CD4-positive, alpha-beta T cell (primary cell): ENCODE results near the gene AMPH. TPM values are rescaled to one million over a fixed set of nuclear protein-coding genes. Genes with fewer than 3 reads are reported as not detected.

Experiments used
- ATAC-seq: fragments of 200-7000 bp; cut with Tn5 transposase; one replicate; pipeline ENCODE4 v1.10.0; 2022; ENCODE audit warnings: mild to moderate bottlenecking; ENCODE audit not compliant: poor library complexity
- CTCF ChIA-PET: fragments of 350-600 bp; sonication (Branson Sonifier 250); formaldehyde crosslinking; loops from one replicate; lab custom pipeline; 2021; ENCODE audit warnings: antibody characterized with exemption, inconsistent platforms; lab: Charles Lee
- POLR2A ChIA-PET: fragments of 350-600 bp; sonication (Branson Sonifier 250); formaldehyde crosslinking; loops from one replicate; lab custom pipeline; 2021; ENCODE audit warnings: antibody characterized with exemption, inconsistent platforms; lab: Charles Lee
- DNase-seq, 14 experiments: peaks; one replicate each; pipeline ENCODE4 v3.0.0-alpha.2; 2013 to 2020; ENCODE audit warnings: mixed read lengths in 2 of 14
- H3K27ac ChIP-seq, 2 donors: one replicate each; pipeline versions ENCODE4 v1.5.1 to v1.7.0; 2013; ENCODE audit warnings: low read length in 2 of 2, low read depth in 1 of 2, mild to moderate bottlenecking in 1 of 2
- H3K27me3 ChIP-seq, 2 experiments: 1 replicate in 1 of 2; 2 replicates in 1 of 2; pipeline versions ENCODE4 v1.6.1 to v1.7.0; 2013; ENCODE audit warnings: low read length in 2 of 2, control low read depth in 1 of 2, mild to moderate bottlenecking in 1 of 2, moderate library complexity in 1 of 2; ENCODE audit not compliant: insufficient read depth in 2 of 2, control insufficient read depth in 1 of 2
- H3K36me3 ChIP-seq: one replicate; pipeline ENCODE4 v1.6.1; 2013; ENCODE audit warnings: low read length, control low read depth; ENCODE audit not compliant: insufficient read depth
- H3K4me1 ChIP-seq: one replicate; pipeline ENCODE4 v1.6.1; 2013; ENCODE audit warnings: low read length, control low read depth; ENCODE audit not compliant: insufficient read depth
- H3K4me3 ChIP-seq: one replicate; pipeline ENCODE4 v1.5.1; 2013; ENCODE audit warnings: mild to moderate bottlenecking, low read length, moderate library complexity
- H3K9me3 ChIP-seq, 2 experiments: 1 replicate in 1 of 2; 2 replicates in 1 of 2; pipeline versions ENCODE4 v1.6.1 to v1.7.0; 2013; ENCODE audit warnings: low read length in 2 of 2, mild to moderate bottlenecking in 2 of 2, control low read depth in 1 of 2, moderate library complexity in 1 of 2; ENCODE audit not compliant: control insufficient read depth in 1 of 2, insufficient read depth in 1 of 2
- H3K27ac Mint-ChIP-seq: one replicate; pipeline ENCODE4 v1.8.0; 2020; ENCODE audit warnings: mixed read lengths
- H3K27me3 Mint-ChIP-seq: one replicate; pipeline ENCODE4 v1.8.0; 2021; ENCODE audit warnings: mixed read lengths
- H3K36me3 Mint-ChIP-seq: one replicate; pipeline ENCODE4 v1.8.0; 2021; ENCODE audit warnings: low read depth, mixed read lengths
- H3K4me1 Mint-ChIP-seq: one replicate; pipeline ENCODE4 v1.8.0; 2021; ENCODE audit warnings: low read depth, mixed read lengths
- H3K4me3 Mint-ChIP-seq: one replicate; pipeline ENCODE4 v1.8.0; 2020; ENCODE audit warnings: mild to moderate bottlenecking, mixed read lengths
- H3K9me3 Mint-ChIP-seq: one replicate; pipeline ENCODE4 v1.8.0; 2020; ENCODE audit warnings: mixed read lengths
- CTCF ChIP-seq: fragments of 200-600 bp; IDR thresholded peaks from one replicate; pipeline ENCODE4 v1.8.0; 2022; ENCODE audit warnings: antibody characterized with exemption, mild to moderate bottlenecking
- intact Hi-C, 2 experiments: fragments of 100-400 bp; cut with DNase I in 1 of 2; cut with micrococcal nuclease in 1 of 2; formaldehyde crosslinking; loops; one replicate each; pipeline versions ENCODE4 v1.15.1 to v1.9.0; 2023 to 2025; cut with DNase I, micrococcal nuclease
- total RNA-seq, 174 experiments: library from RNA in 2 of 174; stranded (reverse) in 2 of 174; gene quantifications; one replicate each; pipeline ENCODE4 v1.2.3 and lab custom pipeline; 2021 to 2026

Gene AMPH
- total RNA-seq, 2 experiments from 2014 or later = not detected

GRCh38 chr7:38628630-38629385, 2.4 kb downstream of the AMPH start:
- Mint-ChIP-seq H3K4me3 (no peak overlapping the region), H3K27me3 (peaks cover 70% of the 10 kb centered on the region), H3K27ac (no peak overlapping the region), H3K9me3 (peaks cover 6% of the 10 kb centered on the region), H3K4me1 (peaks cover 15% of the 10 kb centered on the region), H3K36me3 (no peaks in the 10 kb centered on the region)
- intact Hi-C loops = no loop called here
- ATAC-seq (no peak), DNase-seq (no peak)
- Histone ChIP-seq H3K36me3 (no peaks in the 10 kb centered on the region), H3K4me1 (peaks cover 6% of the 10 kb centered on the region), H3K27ac (no peak overlapping the region), H3K4me3 (no peak overlapping the region), H3K9me3 (peaks cover 9 to 14% of the 10 kb centered on the region in 2 experiments), H3K27me3 (peaks cover 17 to 38% of the 10 kb centered on the region in 2 experiments)
- ChIA-PET POLR2A (no interaction called here), CTCF (no interaction called here)
- TF ChIP-seq CTCF = no peak

DNA sequence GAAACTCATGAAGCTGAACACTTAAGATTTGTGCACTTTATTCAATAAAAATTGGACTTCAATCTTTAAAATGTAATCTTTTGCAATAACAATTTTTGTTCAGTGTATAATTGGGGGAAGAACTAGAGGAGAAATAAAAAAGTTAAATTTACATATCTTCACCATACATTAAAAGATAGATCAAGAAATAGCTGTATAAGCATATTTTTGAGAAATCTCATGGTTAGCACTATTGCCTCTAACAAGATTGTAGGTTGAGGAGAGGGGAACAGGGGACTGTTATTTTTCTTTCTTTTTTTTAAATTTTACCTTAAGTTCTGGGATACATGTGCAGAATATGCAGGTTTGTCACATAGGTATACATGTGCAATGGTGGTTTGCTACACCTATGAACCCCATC, 5.3 kb downstream of the AMPH start:
- Histone ChIP-seq H3K27ac (no peak overlapping the region), H3K9me3 (peaks cover 9 to 14% of the 10 kb centered on the region in 2 experiments), H3K36me3 (no peaks in the 10 kb centered on the region), H3K27me3 (peaks cover 12 to 38% of the 10 kb centered on the region in 2 experiments), H3K4me3 (no peak overlapping the region), H3K4me1 (peaks cover 3% of the 10 kb centered on the region)
- DNase-seq (no peak), ATAC-seq (no peak)
- no peaks in the 10 kb centered on the region for H3K36me3 Mint-ChIP-seq
- CTCF ChIA-PET = no interaction called here
- H3K4me3 Mint-ChIP-seq = no peak overlapping the region
- intact Hi-C loops = no loop called here
- POLR2A ChIA-PET = no interaction called here
- H3K4me1 Mint-ChIP-seq = peaks cover 15% of the 10 kb centered on the region
- H3K27ac Mint-ChIP-seq = no peak overlapping the region
- H3K9me3 Mint-ChIP-seq = peaks cover 6% of the 10 kb centered on the region
- H3K27me3 Mint-ChIP-seq = peaks cover 56% of the 10 kb centered on the region
- no peak for TF ChIP-seq CTCF

GRCh38 chr7:38615665-38616064, 15.5 kb downstream of the AMPH start:
- CTCF ChIA-PET = no interaction called here
- no peak for ATAC-seq
- no peak for TF ChIP-seq CTCF

More at GRCh38 chr7:38615665-38616064, 15.5 kb downstream of the AMPH start:
- POLR2A ChIA-PET = no interaction called here
- H3K27me3 Mint-ChIP-seq = peaks cover 14% of the 10 kb centered on the region
- no peaks in the 10 kb centered on the region for H3K9me3 ChIP-seq
- DNase-seq = no peak
- no peak overlapping the region for H3K4me3 ChIP-seq
- no peak overlapping the region for H3K27ac Mint-ChIP-seq
- H3K4me1 ChIP-seq = no peaks in the 10 kb centered on the region
- intact Hi-C loops = no loop called here
- no peaks in the 10 kb centered on the region for H3K36me3 ChIP-seq
- H3K27ac ChIP-seq = no peak overlapping the region
- H3K9me3 Mint-ChIP-seq = no peaks in the 10 kb centered on the region
- H3K4me1 Mint-ChIP-seq = no peaks in the 10 kb centered on the region
- H3K27me3 ChIP-seq = peaks cover 0 to 5% of the 10 kb centered on the region in 2 experiments
- H3K4me3 Mint-ChIP-seq = no peak overlapping the region
- no peaks in the 10 kb centered on the region for H3K36me3 Mint-ChIP-seq
